Raji (cell line): ENCODE results near the gene SOBP.
A peak's percentile ranks its signal among the peaks of the same experiment; 100 is the strongest.

ENCODE experiments used
- POLR2A ChIP-seq: IDR thresholded peaks from 2 replicates; pipeline ENCODE4 v1.6.1; 2011; ENCODE audit warnings: low read depth, low read length, control low read depth; ENCODE audit not compliant: insufficient read depth

The SOBP gene, protein sequence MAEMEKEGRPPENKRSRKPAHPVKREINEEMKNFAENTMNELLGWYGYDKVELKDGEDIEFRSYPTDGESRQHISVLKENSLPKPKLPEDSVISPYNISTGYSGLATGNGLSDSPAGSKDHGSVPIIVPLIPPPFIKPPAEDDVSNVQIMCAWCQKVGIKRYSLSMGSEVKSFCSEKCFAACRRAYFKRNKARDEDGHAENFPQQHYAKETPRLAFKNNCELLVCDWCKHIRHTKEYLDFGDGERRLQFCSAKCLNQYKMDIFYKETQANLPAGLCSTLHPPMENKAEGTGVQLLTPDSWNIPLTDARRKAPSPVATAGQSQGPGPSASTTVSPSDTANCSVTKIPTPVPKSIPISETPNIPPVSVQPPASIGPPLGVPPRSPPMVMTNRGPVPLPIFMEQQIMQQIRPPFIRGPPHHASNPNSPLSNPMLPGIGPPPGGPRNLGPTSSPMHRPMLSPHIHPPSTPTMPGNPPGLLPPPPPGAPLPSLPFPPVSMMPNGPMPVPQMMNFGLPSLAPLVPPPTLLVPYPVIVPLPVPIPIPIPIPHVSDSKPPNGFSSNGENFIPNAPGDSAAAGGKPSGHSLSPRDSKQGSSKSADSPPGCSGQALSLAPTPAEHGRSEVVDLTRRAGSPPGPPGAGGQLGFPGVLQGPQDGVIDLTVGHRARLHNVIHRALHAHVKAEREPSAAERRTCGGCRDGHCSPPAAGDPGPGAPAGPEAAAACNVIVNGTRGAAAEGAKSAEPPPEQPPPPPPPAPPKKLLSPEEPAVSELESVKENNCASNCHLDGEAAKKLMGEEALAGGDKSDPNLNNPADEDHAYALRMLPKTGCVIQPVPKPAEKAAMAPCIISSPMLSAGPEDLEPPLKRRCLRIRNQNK

GRCh38 chr6:107489636-107490565, at the start of gene SOBP:
TSS of gene SOBP (plus strand) at chr6:107490117. CDS start at chr6:107490617, 500 bp downstream.
- TF ChIP-seq POLR2A = peak; percentile 57

- no peak for TF ChIP-seq POLR2A
Observed at GRCh38 chr6:107440936-107441335, 49.0 kb upstream of the SOBP start.

DNA sequence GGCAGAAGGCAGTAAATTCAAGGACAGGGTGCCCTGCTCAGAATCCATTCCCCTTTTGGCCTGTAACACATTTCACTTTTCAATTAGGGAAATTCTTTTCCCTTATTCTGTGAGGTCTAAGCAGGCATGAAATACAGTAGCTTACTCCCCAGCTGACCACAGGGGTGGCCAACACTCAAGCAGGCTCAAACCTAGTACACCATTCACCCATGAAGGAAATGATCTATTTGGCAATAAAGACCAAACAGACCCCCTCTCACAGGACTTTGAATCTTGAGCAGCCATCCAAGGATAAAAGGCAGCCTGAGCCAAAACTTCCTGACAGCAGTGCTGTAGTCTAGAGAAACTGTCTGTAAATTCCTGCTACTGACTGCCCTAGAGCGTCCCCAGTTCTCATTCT, 48.2 kb upstream of the SOBP start:
- no peak for TF ChIP-seq POLR2A

- TF ChIP-seq POLR2A = no peak
Observed at GRCh38 chr6:107442938-107443607, 46.8 kb upstream of the SOBP start.

DNA sequence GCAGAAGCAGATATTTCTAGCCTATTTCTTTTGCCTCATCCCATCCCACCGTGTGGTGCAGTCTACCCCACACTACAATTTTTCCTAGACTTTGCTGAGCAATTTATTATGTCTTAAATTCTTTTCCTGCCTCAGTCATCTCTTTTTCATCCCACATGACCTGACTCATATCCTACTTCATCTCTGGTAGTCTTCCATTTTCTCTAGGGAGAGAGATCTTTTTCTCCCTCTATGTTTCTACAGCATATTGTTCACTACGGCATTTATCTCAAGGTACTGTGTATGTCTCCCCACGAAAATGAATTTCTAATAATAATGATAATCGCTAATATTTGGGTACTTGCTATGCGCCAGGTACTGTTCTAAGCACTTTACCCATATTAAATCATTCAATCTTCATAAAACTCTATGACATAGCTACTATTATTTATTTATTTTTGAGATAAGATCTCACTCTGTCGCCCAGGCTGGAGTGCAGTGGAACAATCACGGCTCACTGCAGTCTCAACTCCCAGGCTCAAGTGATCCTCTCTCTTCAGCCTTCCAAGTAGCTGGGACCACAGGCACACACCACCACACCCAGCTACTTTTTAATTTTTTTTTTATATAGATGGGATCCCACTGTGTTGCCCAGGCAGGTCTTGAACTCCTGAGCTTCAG, 46.2 kb upstream of the SOBP start:
- TF ChIP-seq POLR2A = no peak

- no peak for TF ChIP-seq POLR2A
Observed at GRCh38 chr6:107444277-107444676, 45.6 kb upstream of the SOBP start.

- TF ChIP-seq POLR2A = no peak
Observed at GRCh38 chr6:107447663-107448216, 42.2 kb upstream of the SOBP start.

GRCh38 chr6:107448776-107449175, 41.1 kb upstream of the SOBP start:
- no peak for TF ChIP-seq POLR2A

GRCh38 chr6:107458672-107459282, 31.1 kb upstream of the SOBP start:
- no peak for TF ChIP-seq POLR2A

DNA sequence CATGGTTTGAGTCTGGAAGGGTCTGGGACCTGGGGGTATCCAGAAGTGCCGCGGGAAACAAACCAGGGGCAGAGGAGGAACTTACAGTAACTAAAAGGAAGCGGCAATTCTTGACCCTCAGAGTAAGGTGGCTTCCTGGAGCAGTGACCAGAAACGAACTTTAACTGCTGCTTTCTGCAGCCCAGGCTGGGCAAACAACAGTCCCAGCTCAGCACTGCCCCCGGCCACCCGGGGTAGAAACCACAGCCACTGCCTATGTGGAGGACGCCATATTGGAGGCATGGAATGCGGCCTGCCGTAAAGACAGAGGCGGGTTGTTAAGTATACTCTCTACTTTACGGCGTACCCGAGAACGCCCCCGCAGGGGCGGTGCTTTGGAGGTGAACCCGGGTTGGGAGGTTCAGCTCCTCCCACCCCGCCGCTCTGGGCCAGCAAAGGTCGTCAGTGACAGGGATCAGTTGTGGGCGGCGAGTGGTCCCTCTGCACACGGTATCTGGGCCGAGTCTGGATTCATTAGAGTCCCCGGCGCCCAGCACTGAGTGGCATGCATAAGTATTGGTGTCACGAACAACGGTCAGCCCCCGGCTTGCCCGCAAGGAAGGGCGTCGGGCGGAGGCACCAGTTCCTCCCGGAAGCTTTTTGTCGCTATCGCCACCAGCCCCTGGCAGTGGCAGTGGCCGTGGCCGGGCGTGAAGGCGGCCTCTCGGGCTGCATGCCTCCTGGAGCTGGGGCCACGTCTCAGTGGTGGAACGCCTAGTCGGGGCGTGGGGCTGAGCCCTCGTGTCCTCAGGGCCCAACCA, 30.4 kb upstream of the SOBP start, which contains the start of gene PDSS2:
TSS of gene PDSS2 (minus strand) at position 282 of the 800 bp plus-strand sequence. CDS start at position 3, 279 bp downstream.
- peak; percentile 98 for TF ChIP-seq POLR2A

DNA sequence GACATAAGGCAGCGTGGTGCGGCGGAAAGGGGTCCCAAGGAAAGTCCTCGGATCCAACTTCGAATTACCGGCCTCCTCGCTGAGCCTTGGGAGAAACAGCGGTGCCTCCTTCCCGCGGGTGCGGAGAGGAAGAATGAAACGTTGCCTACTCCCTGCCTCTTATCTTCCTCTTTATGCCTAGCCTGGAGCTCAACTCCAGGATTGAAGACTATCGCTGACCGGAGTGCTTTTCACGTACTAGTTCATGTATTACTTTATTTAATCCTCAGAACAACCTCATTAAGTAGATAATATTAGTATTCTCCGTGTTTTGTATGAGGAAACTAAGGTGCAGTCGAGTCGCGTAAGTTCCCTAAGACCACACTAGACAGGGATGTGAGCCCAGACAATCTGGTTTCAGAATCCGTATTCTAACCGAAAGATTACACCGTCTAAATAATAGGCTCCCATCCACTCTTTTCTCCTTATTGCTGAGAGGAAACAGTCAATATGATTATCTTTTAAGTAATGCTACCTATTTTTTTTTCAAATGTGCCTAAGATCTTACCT, 29.8 kb upstream of the SOBP start:
- no peak for TF ChIP-seq POLR2A

- TF ChIP-seq POLR2A = no peak
Observed at GRCh38 chr6:107466062-107466461, 23.9 kb upstream of the SOBP start.
